Lung (tissue), 10 donors: ENCODE data around the gene ANTXRL. TPM values are rescaled to one million over a fixed set of nuclear protein-coding genes. Genes with fewer than 3 reads are reported as not detected.
"Not testable (repeated sequence)": the region's sequence is repeated elsewhere in the genome, so short reads cannot be mapped to it uniquely, and the experiment has no call there.

Experiments
- ATAC-seq: fragments of 200-7000 bp; cut with Tn5 transposase; one replicate; pipeline ENCODE4 v1.9.1; 2020; ENCODE audit warnings: moderate number of reproducible peaks; ENCODE audit not compliant: insufficient read depth, low FRiP score
- DNase-seq, 3 donors: peaks; one replicate each; pipeline ENCODE4 v3.0.0-alpha.2; 2013 to 2017
- H3K27ac ChIP-seq, 2 donors: one replicate each; pipeline ENCODE4 v1.5.1; 2013; ENCODE audit warnings: mild to moderate bottlenecking in 2 of 2, moderate library complexity in 2 of 2, control low read depth in 1 of 2, inconsistent platforms in 1 of 2, low read depth in 1 of 2, low read length in 1 of 2
- H3K27me3 ChIP-seq, 3 donors: one replicate each; pipeline ENCODE4 v1.5.1; 2013; ENCODE audit warnings: low read length in 2 of 3; ENCODE audit not compliant: control insufficient read depth in 3 of 3, insufficient read depth in 3 of 3
- H3K36me3 ChIP-seq, 4 donors: one replicate each; pipeline ENCODE4 v1.5.1; 2013; ENCODE audit warnings: low read length in 4 of 4, mild to moderate bottlenecking in 1 of 4, moderate library complexity in 1 of 4; ENCODE audit not compliant: control insufficient read depth in 4 of 4, insufficient read depth in 4 of 4
- H3K4me1 ChIP-seq, 5 donors: one replicate each; pipeline ENCODE4 v1.5.1; 2013; ENCODE audit warnings: low read length in 5 of 5, mild to moderate bottlenecking in 2 of 5, moderate library complexity in 1 of 5; ENCODE audit not compliant: control insufficient read depth in 5 of 5, insufficient read depth in 5 of 5
- H3K4me3 ChIP-seq: one replicate; pipeline ENCODE4 v1.5.1; 2013; ENCODE audit warnings: mild to moderate bottlenecking, control low read depth, moderate library complexity
- H3K9ac ChIP-seq, 2 donors: one replicate each; pipeline ENCODE4 v1.5.1; 2013; ENCODE audit warnings: low read length in 2 of 2, control low read depth in 1 of 2; ENCODE audit not compliant: insufficient read depth in 1 of 2
- H3K9me3 ChIP-seq, 4 donors: one replicate each; pipeline ENCODE4 v1.5.1; 2013; ENCODE audit warnings: low read length in 3 of 4, mild to moderate bottlenecking in 1 of 4, moderate library complexity in 1 of 4; ENCODE audit not compliant: control insufficient read depth in 4 of 4, insufficient read depth in 3 of 4
- WGBS, 2 donors: extraction: QIAGEN DNeasy Blood & Tissue Kit; methylation state at CpG; one replicate each; pipeline ENCODE4 v1.1.7; 2013; 5-methylcytosine and 5-hydroxymethylcytosine counted together
- polyA plus RNA-seq, 2 donors: library from polyadenylated mRNA; stranded (reverse); fragments of 200-250 nt; gene quantifications; one replicate each; pipeline ENCODE4 v1.2.1, GENCODE V29; 2013
- total RNA-seq, 2 donors: library from RNA; depleted of rRNA in 1 of 2; stranded (reverse); fragments of >200 nt in 1 of 2; gene quantifications; one replicate each; pipeline ENCODE4 v1.2.1, GENCODE V29; 2014 to 2021
- donor health status: Bipolar disorder and iron deficiency.
- donor health status: healthy.
- donor health status: DM: yes; HTN: yes; CAD: no.

Gene ANTXRL
- total and polyA plus RNA-seq, 4 donors, result not detected

DNA sequence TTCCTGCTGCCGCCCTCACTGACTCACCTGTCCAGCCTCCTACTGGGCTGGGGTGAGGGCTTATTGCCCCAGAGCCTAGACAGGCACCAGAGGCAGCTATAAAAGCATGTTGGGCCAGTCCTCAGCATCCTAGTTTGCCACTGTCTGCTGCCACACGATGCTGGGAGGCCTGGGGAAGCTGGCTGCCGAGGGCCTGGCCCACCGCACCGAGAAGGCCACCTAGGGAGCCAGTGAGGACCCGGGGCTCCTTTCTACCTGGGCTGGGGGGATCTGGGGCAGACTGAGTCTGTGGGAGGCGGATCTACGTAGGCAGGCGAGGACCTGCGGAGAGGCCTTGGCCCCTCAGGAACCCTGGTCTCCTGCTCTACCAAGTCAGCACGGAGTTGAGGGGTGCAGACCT lies 82.2 kb downstream of the ANTXRL start:
- not testable (repeated sequence) for H3K9me3 ChIP-seq, H3K4me3 ChIP-seq, ATAC-seq, H3K4me1 ChIP-seq, H3K9ac ChIP-seq, H3K27ac ChIP-seq, H3K27me3 ChIP-seq, DNase-seq, H3K36me3 ChIP-seq
- WGBS, 2 donors, result 89 to 92% methylated on average over 7 to 10 of the region's 11 CpGs

DNA sequence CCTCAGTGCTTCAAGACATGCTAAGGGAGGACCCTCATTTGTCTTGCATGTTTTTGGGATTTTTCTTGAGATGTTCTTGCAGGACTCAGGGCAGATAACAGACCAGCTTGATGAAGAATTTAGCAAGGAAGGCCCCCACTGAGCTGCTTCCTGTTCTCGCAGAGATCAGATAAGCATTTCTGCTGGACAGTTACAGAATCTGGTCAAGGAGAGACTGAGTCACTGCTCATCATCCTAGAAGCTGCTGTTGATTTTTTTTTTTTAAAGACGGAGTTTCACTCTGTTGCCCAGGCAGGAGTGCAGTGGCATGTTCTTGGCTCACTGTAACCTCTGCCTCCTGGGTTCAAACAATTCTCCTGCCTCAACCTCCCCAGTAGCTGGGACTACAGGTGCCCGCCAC lies 87.6 kb downstream of the ANTXRL start:
- WGBS, 2 donors, result 65% methylated on average over 2 of the region's 3 CpGs
- not testable (repeated sequence) for H3K27ac ChIP-seq, H3K9ac ChIP-seq, ATAC-seq, H3K36me3 ChIP-seq, H3K4me1 ChIP-seq, H3K9me3 ChIP-seq, H3K27me3 ChIP-seq, DNase-seq, H3K4me3 ChIP-seq

DNA sequence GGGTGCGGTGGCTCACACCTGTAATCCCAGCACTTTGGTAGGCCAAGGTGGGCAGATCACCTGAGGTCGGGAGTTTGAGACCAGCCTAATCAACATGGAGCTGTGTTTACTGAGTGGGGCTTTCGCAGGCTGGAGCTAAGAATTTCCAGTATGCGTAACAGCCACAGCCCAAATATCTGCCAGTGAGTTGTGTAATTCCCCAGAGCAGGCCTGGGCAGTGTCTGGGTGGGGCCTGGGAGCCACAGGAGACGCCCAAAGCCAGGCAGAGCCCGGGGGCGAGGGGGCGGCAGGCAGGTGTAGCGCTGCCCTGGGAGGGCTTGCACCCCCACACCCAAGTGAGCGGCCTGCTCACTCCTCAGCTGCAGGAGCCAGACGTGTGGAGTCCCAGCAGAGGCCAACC lies 88.6 kb downstream of the ANTXRL start, which contains the start of gene ANXA8L1:
Gene ANXA8L1, plus strand, starts transcription at position 371 of the 400 bp plus-strand sequence. CDS start 76 bp downstream, outside the sequence.
- DNase-seq, result not testable (repeated sequence)

DNA sequence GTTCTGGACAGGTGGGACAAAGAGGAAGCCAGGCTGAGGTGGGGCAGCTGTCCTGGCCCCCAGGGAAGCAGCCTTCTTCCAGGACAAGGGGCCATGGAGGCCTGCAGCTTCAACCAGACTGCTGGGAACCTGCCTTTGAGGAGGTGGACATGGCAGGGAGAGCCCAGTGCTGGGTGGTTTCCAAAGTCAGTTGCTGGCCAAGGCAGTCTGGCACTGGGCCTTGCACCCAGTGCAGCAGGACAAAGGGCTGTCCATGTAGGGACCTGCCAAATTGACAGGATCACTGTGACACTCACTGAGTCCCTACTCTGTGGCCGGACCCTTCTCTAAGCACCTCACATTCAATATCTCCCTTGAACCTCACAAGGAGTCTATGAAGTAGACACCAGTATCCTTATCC lies 90.2 kb downstream of the ANTXRL start:
- not testable (repeated sequence) for ATAC-seq

More for the DNA sequence above, 88.6 kb downstream of the ANTXRL start, which contains the start of gene ANXA8L1:
- H3K9ac ChIP-seq, H3K4me3 ChIP-seq, H3K9me3 ChIP-seq, H3K27ac ChIP-seq, H3K4me1 ChIP-seq, H3K36me3 ChIP-seq, H3K27me3 ChIP-seq: not testable (repeated sequence)
- ATAC-seq, result peak; percentile 21
- WGBS, 2 donors, result 70 to 74% methylated on average over 4 to 5 of the region's 11 CpGs

DNA sequence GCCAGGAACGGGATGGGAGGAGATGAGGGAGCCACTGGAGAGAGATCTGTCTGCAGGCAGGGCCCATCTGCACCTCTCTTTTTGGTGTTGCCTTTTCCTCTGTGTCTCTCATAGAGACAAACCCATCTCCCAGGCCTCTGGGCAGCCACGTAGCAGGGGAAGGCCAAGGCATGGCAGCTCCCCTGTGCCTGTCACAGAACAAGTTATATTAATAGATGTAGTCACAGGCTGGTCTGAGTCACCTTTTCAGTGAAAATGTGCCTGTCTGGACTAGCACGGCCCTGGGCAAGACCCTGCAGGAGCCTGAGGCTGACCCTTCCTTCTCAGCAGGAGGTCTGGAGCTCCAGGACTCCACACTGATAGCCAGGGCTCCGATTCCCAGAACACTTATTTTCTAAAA lies 90.9 kb downstream of the ANTXRL start:
- H3K36me3 ChIP-seq, H3K4me3 ChIP-seq, H3K4me1 ChIP-seq, ATAC-seq, DNase-seq, H3K27me3 ChIP-seq, H3K9me3 ChIP-seq, H3K27ac ChIP-seq, H3K9ac ChIP-seq: not testable (repeated sequence)
- WGBS, 2 donors, result 67% methylated on average over 1 of the region's 4 CpGs; no CpG with 5 or more reads in 1 of the 2 donors

More for the DNA sequence above, 90.2 kb downstream of the ANTXRL start:
- not testable (repeated sequence) for H3K27me3 ChIP-seq, DNase-seq, H3K4me3 ChIP-seq, H3K27ac ChIP-seq, H3K4me1 ChIP-seq, H3K9me3 ChIP-seq, H3K9ac ChIP-seq, H3K36me3 ChIP-seq
- WGBS, 2 donors, result no CpG with 5 or more reads among the region's 1 CpG

DNA sequence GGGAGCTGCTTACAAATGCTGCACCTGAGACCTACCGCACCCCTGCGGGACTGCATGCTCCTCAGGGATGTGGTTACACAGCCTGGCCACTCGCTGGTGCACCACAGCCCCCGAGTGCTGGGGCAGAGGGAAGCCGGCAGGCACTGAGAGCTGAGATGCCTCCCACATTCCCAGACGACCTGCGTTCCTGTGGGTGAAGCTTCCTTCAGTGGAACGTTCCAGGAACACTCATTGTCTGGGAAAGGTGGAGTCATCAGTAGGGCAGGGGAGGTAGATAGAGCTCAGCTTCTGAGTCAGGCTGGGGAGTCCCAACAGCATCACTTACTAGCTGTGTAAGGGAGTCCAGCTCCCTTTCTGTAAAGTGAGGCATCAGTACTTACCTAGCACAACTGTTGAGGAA lies 91.3 kb downstream of the ANTXRL start:
- H3K9ac ChIP-seq, H3K9me3 ChIP-seq, H3K27me3 ChIP-seq, DNase-seq, H3K27ac ChIP-seq, H3K36me3 ChIP-seq, H3K4me1 ChIP-seq, H3K4me3 ChIP-seq: not testable (repeated sequence)
- ATAC-seq, result peak; percentile 73
- WGBS, 2 donors, result 35 to 67% methylated on average over 3 to 5 of the region's 8 CpGs

DNA sequence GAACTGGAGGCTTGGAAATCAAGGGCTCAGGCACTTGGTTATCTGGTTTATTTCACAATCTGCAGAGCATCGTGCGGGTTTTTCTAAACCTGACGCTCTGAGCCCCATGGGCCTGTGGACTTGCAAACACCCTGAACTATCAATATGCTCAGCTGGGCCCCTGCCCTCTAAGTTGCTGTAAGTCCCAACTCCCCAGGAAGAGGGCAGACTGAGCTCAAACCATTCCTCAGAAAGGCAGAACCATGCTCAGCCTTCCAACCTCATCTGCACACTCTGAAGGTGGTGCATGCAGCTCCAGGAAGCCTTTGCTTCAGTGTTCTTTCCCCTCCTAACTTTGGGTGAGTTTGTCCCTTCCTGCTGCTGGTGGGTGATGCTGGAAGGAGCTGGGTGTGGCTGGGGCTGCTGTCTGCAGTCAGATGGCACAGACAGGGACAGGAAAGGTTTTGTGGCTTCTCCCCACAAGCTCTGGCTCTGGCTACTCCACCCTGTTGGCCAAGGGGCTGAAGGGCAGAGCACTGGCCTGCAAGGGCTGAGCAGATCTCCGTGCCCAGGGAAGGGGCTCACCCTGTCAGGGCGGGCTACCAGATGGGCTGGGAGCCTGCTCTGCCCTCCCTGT lies 92.5 kb downstream of the ANTXRL start:
- not testable (repeated sequence) for H3K4me1 ChIP-seq, H3K4me3 ChIP-seq, DNase-seq, H3K27ac ChIP-seq, H3K27me3 ChIP-seq, H3K9me3 ChIP-seq, ATAC-seq, H3K9ac ChIP-seq, H3K36me3 ChIP-seq
- 20 to 66% methylated on average over 1 to 2 of the region's 5 CpGs for WGBS, 2 donors
